ENCODE data around the gene SMPD3. TPM values are rescaled to one million over a fixed set of nuclear protein-coding genes. Genes with fewer than 3 reads are reported as not detected.

SMPD3 gene
- total and polyA plus RNA-seq, 8 donors: 0.83 to 5.5 (median 2.2) TPM

GRCh38 chr16:68397710-68398201 lies 50.6 kb downstream of the SMPD3 start:
- no peaks in the 10 kb centered on the region for H3K27me3 ChIP-seq
- H3K27ac ChIP-seq: no peak overlapping the region
- no peak overlapping the region for H3K4me3 ChIP-seq
- ATAC-seq: peak in 2 of 4 donors; percentile 17 to 24
- DNase-seq: no peak
- FAIRE-seq: no peak
- intact Hi-C loops (cut with DNase I): loop anchor here (5.0 to 10.0 kb wide), 2 partner anchors 107 to 110 kb away; no protein-coding TSS in a partner anchor
- H3K9me3 ChIP-seq: no peaks in the 10 kb centered on the region
- no peaks in the 10 kb centered on the region for H3K36me3 ChIP-seq
- whole genome bisulfite sequencing, 2 donors: 75 to 78% methylated on average over 6 of the region's 6 CpGs
- TF ChIP-seq CTCF (IDR thresholded peaks at IDR 0.05): no peak
- no peaks in the 10 kb centered on the region for H3K4me1 ChIP-seq

- TF ChIP-seq CTCF (IDR thresholded peaks at IDR 0.05): peak; percentile 53 to 74 (median 71)
- H3K36me3 ChIP-seq: no peaks in the 10 kb centered on the region
- no peak overlapping the region for H3K4me3 ChIP-seq
- intact Hi-C loops (cut with DNase I): loop anchor here (5.0 to 10.0 kb wide), 2 partner anchors 108 to 111 kb away; no protein-coding TSS in a partner anchor
- DNase-seq: peak in 4 of 6 donors; percentile 63 to 81 (median 74)
- H3K27ac ChIP-seq: no peak overlapping the region
- no peaks in the 10 kb centered on the region for H3K4me1 ChIP-seq
- ATAC-seq: peak; percentile 92 to 95 (median 94)
- no peaks in the 10 kb centered on the region for H3K9me3 ChIP-seq
- FAIRE-seq: no peak
- WGBS, 2 donors: 8 to 9% methylated on average over 6 of the region's 6 CpGs
- H3K27me3 ChIP-seq: no peaks in the 10 kb centered on the region
Measured at GRCh38 chr16:68396481-68396880, 51.8 kb downstream of the SMPD3 start.

DNA sequence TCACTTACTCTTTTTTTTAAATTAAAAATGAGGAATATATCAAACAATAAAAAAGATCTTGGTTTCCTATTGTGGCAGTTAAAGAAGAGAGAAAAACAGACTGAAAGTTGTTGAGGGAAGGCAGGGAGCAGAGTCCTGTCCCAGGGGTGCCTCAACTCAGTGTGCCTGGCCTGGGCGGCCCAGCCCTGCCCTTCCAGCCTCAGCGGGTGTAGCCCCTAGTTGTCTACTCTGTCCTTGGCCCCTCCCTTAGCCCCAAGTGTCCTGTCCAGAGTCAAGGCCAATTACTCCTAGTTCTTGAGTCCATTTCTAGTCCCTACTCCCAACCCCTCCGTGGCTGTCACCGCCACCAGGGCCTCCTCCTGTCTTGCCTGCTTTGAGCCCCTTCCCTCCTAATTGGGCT lies 52.5 kb downstream of the SMPD3 start:
- ATAC-seq (no peak), FAIRE-seq (no peak), DNase-seq (no peak)
- TF ChIP-seq CTCF (IDR thresholded peaks at IDR 0.05): no peak
- Histone ChIP-seq H3K27ac (no peak overlapping the region), H3K4me1 (no peaks in the 10 kb centered on the region), H3K4me3 (no peak overlapping the region), H3K36me3 (no peaks in the 10 kb centered on the region), H3K9me3 (no peaks in the 10 kb centered on the region), H3K27me3 (no peaks in the 10 kb centered on the region)
- 78 to 84% methylated on average over 4 of the region's 4 CpGs for WGBS, 2 donors
- intact Hi-C loops (cut with DNase I): loop anchor here (5.0 to 10.0 kb wide), 2 partner anchors 109 to 111 kb away; no protein-coding TSS in a partner anchor

DNA sequence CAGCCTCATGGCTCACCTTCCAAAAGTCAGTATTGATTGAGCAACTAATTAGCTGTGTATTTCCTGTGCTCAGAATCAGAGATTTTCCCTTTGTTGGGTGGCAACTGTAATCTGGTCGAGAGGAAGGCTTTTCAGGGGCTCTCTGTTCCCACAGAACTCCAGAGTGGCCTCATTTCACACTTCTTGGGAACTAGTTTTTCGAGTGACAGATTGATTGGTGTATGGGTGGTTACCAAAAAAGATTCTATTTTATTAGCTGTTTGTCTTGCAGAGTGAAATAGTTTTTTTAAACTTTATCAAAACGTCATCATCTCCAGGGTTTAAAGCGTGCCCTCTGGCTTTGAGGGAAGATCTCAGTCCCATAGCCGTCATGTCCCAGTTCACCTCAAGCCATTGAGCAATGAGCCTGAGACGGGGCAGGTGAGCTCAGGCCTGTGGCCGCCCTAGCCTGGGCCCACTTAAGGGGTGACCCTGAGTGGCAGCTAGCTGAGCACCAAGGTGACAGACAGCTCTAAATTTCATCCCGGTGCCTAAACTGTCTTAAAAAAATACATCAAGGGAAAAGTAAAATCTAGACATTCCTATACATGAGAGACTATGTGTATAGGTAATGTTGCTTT lies 53.0 kb downstream of the SMPD3 start:
- no peak overlapping the region for H3K4me3 ChIP-seq
- TF ChIP-seq CTCF (IDR thresholded peaks at IDR 0.05): no peak
- DNase-seq (no peak), ATAC-seq (no peak), FAIRE-seq (no peak)
- no peak overlapping the region for H3K27ac ChIP-seq
- H3K27me3 ChIP-seq: no peaks in the 10 kb centered on the region
- WGBS, 2 donors: 71 to 72% methylated on average over 8 of the region's 8 CpGs
- no peaks in the 10 kb centered on the region for H3K9me3 ChIP-seq
- intact Hi-C loops (cut with DNase I): loop anchor here (5.0 to 10.0 kb wide), 2 partner anchors 110 to 112 kb away; no protein-coding TSS in a partner anchor
- H3K4me1 ChIP-seq: no peaks in the 10 kb centered on the region
- no peaks in the 10 kb centered on the region for H3K36me3 ChIP-seq

DNA sequence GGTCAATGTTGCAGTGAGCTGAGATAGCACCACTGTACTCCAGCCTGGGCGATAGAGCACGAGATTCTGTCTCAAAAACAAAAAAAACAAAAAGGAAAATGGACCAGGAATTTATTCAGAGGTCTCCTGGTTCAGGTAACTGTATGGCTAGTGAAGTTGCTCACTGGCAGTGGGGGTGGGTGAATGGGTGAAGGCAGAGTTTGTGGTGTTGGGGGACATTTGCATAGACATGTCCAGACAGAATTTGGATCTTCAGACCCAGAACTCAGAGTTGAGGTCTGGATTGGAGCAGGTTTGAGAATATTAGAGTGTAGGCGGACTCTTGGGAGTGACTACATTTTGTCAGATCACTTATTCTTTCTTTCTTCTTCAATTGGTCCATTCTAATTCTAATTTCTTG lies 55.0 kb downstream of the SMPD3 start:
- intact Hi-C loops (cut with DNase I): loop anchor here in 1 of 3 donors (10.0 kb wide), 1 partner anchor 111 kb away; no protein-coding TSS in a partner anchor
- Histone ChIP-seq H3K4me1 (no peaks in the 10 kb centered on the region), H3K9me3 (no peaks in the 10 kb centered on the region), H3K27me3 (no peaks in the 10 kb centered on the region), H3K4me3 (no peak overlapping the region), H3K27ac (no peak overlapping the region), H3K36me3 (no peaks in the 10 kb centered on the region)
- DNase-seq: no peak
- ATAC-seq: no peak
- 76 to 82% methylated on average over 3 of the region's 3 CpGs for WGBS, 2 donors
- FAIRE-seq: no peak
- TF ChIP-seq CTCF (IDR thresholded peaks at IDR 0.05): no peak
